ENCODE data around the gene HOTAIR.

The HOTAIR gene

DNA sequence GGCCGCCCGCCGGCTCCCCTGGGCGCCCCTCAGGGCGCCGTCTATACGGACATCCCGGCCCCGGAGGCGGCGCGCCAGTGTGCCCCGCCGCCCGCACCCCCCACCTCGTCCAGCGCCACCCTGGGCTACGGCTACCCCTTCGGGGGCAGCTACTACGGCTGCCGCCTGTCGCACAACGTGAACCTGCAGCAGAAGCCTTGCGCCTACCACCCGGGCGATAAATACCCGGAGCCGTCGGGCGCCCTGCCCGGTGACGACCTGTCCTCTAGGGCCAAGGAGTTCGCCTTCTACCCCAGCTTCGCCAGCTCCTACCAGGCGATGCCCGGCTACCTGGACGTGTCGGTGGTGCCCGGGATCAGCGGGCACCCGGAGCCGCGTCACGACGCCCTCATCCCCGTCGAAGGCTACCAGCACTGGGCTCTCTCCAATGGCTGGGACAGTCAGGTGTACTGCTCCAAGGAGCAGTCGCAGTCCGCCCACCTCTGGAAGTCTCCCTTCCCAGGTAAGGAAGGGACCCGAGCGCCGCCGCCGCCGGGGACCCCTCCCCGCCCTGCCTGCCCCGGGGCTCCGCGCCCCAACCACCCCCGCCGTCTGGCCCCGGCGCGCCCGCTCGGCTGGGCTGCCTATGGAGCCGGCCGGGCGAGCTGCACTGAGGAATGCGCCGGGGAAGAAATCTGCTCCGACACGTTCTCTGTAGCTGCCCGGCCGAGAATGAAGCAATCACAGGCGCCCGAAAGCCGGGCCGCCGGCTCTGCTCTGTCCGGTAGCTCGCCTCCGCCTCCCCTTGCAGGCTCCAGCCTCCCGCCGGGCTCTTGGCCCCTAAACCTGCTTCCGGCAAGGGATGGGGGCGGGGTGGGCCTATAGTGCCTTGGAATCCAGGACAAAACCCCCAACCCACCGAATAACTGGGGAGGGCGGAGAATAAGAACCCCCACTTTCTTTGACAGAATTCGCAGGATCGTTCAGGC is 35.3 kb downstream of the HOTAIR start:
- no peak for DNase-seq

GRCh38 chr12:53938326-53939140 is 36.2 kb downstream of the HOTAIR start, which contains the start of gene HOXC13:
TSS of gene HOXC13 (plus strand) at chr12:53938831. CDS start at chr12:53938907, 76 bp downstream.
- DNase-seq, result no peak

GRCh38 chr12:53937596-53938325 is 37.0 kb downstream of the HOTAIR start:
- no peak for DNase-seq

DNA sequence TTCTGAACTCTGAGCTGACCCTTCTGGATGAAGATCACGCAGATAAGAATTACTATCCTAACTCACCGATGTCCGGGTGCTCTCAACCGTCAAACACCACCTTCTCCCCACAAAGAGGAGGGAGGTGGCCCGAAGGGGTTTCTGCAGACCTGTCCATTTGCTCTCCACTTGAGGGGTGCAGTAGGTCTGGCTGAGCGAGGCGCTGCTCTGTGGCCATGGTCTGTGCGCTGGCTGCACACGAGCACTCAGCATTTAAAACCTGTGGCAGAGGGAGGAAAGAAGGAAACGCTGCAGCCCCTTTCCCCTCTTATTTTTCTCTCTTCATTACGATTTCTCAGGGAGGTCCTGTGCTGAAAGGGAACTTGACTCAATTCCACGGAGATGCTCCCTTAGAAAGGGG is 37.7 kb downstream of the HOTAIR start:
- DNase-seq, result no peak

GRCh38 chr12:53935383-53936341 is 39.1 kb downstream of the HOTAIR start:
- DNase-seq, result no peak

- DNase-seq, result no peak
Measured at GRCh38 chr12:53932915-53933314, 41.8 kb downstream of the HOTAIR start.

GRCh38 chr12:53931844-53932581 is 42.7 kb downstream of the HOTAIR start:
- DNase-seq, result no peak

DNA sequence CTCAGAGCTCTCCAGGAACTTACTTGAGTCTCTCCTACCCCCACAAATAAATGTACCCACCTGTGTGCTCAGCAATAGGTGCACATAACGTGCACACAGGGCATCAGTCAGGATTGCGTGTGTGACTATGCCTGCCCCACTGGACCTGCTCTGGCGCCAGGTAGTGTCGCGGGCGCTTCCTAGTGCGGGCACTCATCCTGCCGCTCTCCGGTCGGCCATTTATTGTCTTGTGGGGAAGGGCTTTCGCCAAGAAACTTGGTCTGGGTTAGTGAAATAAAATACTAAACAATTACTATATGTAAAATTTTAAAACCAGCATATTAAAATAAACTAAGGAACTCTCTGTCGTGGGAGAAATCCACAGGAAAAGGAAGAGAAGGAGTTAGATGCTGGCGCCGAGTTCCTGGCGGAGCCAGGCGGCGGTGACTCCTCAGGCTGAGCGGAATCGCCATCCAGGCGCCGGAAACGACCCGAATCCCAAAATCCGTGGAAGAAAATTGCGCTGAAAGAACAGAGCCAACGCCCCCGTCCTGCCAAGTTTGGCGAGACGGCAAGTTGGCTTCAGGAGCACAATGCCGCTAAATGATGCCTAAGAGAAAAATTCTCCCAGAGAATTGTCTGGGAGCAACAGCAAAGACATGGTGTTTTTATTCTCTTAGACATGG is 44.0 kb downstream of the HOTAIR start:
- no peak for DNase-seq

DNA sequence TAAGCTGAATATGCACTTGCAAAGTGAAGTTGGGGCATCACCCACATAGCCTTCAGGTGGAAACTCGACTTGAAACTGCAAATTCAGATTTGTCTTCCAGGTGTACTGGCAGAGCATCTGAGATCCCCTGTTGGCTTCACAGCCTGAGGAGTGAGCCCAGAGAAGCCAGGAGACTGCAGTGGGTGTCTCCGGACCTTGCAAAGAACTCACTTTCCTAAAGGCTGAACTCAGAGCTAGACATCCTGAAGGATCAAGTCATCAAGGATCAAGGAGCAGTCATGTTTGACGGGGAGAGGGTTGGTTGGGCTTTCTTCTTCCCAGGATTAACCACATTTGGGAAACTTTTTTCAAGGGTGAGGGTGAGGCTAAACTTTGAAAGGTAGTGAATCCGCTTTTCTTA is 45.2 kb downstream of the HOTAIR start:
- no peak for DNase-seq

DNA sequence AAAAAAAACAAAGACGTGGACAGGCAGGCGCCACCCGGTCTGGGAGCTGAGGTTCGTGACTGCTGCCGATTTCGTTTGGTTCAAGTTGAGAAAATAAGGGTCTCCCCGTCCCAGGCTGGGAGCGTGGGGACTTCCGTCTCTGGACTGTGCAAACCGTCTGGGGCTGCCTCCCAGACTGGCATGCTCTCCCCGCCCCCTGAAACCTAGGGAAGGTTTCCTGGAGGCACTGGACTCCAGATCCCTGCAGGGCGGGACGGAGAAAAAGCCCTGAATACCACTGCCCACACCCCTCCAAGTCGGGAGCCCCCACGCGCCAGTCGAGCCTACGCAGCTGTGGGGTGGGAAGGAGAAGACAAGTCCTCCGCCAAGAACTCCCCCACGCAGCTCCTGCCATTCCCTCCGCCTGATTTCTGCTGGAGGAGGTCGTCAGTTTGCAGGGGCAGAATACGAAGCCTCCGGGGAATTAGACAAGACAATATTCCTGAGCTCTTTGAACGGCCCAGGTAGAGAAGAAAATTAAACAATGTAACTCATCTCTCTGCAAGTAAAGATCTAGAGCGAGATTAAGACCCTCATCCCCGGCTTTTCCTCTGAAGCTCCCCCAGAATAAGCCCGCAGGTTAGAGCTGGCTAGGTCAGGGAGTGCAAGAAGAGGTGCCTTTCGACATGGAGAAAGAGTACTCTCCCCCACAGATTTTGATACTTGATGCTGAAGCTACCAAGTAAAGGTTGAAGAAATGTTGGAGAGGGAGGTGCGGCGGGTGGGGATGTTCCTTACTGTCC is 46.5 kb downstream of the HOTAIR start:
- DNase-seq, result no peak

GRCh38 chr12:53927220-53928029 is 47.3 kb downstream of the HOTAIR start:
- DNase-seq, result no peak

DNA sequence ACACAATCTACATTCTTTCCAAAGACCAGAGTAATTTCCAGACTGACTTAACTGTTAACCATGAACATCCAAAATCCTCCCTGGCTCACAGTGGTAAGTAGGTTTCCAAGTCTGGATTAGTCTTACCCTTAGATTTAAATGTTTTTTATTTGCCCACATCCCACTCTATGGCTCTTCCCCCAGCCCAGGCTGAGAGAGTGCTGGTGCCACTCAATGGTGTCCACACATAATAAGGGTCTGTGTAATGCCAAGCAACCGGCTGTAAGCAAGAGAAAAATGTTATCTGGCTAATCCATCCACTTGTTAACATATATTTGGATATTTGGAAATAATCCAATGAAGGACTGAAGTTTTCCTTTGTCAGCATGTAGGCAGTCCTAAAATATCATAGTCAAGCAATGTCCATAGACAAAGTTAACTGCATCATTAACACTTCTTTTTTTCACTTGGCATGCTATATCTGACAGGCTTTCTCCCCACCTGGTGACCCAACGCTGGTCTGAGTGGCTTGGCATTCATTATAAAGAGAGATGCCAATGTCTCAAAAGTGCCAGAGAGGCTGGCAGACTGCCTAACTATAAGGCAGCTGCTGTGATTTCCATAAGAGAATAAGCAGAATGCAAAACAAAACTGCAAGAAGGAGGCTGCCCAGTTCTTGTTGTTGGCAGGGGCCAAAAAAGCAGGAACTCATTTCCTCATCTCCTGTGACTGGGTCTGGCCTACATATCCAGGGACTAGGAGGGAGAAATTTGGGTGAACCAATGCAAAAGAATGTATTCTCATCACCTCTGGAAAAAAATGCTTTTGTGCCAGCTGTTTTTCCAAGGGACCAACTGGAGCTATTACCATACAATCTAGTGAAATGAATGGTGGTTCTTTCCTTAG is 50.0 kb downstream of the HOTAIR start:
- no peak for DNase-seq

DNA sequence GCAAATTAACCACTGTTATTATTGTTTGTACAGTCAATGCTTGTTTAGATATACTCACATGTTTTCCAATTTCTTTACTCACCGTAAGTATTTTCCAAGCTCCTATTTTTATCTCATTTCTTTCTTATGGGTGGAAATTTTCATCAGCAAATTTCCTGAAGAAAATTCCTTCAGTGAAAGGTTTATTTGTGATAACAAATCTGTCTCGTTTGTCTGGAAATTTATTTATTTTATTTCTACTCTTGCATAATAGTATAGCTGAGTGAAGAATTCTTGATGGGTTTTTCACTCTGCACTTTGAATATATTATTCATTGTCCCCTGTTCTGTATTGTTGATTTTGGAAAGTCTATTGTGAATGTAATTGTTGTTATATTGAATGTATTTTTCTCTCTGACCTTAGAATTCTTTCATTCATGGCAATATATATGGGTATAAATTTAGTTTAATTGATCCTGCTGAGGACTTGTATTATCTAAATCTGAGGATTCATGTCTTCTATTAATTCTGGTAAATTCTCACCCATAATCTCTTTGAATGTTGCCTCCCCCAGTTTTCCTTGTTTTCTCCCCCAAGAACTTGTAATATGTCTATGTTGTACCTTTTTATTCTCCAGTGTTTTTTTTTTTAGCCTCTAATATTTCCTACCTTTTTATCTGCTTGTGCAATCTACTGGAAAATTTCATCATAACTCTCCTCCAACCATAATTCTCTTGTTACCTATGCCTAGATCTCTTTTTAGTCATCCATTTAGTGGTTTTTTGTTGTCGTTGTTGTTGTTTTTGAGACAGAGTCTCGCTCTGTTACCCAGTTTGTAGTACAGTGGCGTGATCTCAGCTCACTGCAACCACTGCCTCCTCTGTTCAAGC is 57.7 kb downstream of the HOTAIR start:
- no peak for DNase-seq

All from GDM1 (cell line).